ENCODE data around the gene SEC16A.

SEC16A gene

GRCh38 chr9:136470356-136470755 lies 12.5 kb downstream of the SEC16A start:
- no peak overlapping the region for H3K27ac ChIP-seq (replicated peaks)
- no peak overlapping the region for H3K4me3 ChIP-seq (replicated peaks; ENCODE audit: insufficient read depth, low read length)
- TF ChIP-seq CTCF (IDR thresholded peaks at IDR 0.05; ENCODE audit: insufficient read depth, low read length) = no peak
- no peak for TF ChIP-seq GABPA (IDR thresholded peaks at IDR 0.05; ENCODE audit: low read depth)
- TF ChIP-seq SPI1 (IDR thresholded peaks at IDR 0.05; ENCODE audit: borderline replicate concordance, low read depth) = no peak
- H3K27me3 ChIP-seq (ENCODE audit: insufficient read depth, poor library complexity, severe bottlenecking) = no peaks in the 10 kb centered on the region
- no peak for DNase-seq (ENCODE audit: low read depth in 1 of 2, low spot score in 1 of 2)

GRCh38 chr9:136467766-136468165 lies 15.1 kb downstream of the SEC16A start:
- no peak for DNase-seq (ENCODE audit: low read depth in 1 of 2, low spot score in 1 of 2)
- H3K27ac ChIP-seq (replicated peaks) = no peak overlapping the region
- TF ChIP-seq SPI1 (IDR thresholded peaks at IDR 0.05; ENCODE audit: borderline replicate concordance, low read depth) = no peak
- no peak for TF ChIP-seq POLR2AphosphoS5 (IDR thresholded peaks at IDR 0.05; ENCODE audit: low read depth)
- no peak for TF ChIP-seq REST (IDR thresholded peaks at IDR 0.05; ENCODE audit: insufficient replicate concordance, low read depth)
- no peak for TF ChIP-seq GABPA (IDR thresholded peaks at IDR 0.05; ENCODE audit: low read depth)
- no peak for TF ChIP-seq CTCF (IDR thresholded peaks at IDR 0.05; ENCODE audit: insufficient read depth, low read length)
- H3K27me3 ChIP-seq (ENCODE audit: insufficient read depth, poor library complexity, severe bottlenecking) = no peaks in the 10 kb centered on the region
- H3K4me3 ChIP-seq (replicated peaks; ENCODE audit: insufficient read depth, low read length) = no peak overlapping the region

- DNase-seq (ENCODE audit: low read depth in 1 of 2, low spot score in 1 of 2) = no peak
- H3K4me3 ChIP-seq (replicated peaks; ENCODE audit: insufficient read depth, low read length) = no peak overlapping the region
- TF ChIP-seq CTCF (IDR thresholded peaks at IDR 0.05; ENCODE audit: insufficient read depth, low read length) = no peak
- no peak for TF ChIP-seq SPI1 (IDR thresholded peaks at IDR 0.05; ENCODE audit: borderline replicate concordance, low read depth)
- no peak for TF ChIP-seq GABPA (IDR thresholded peaks at IDR 0.05; ENCODE audit: low read depth)
- no peak for TF ChIP-seq REST (IDR thresholded peaks at IDR 0.05; ENCODE audit: insufficient replicate concordance, low read depth)
- no peak for TF ChIP-seq POLR2AphosphoS5 (IDR thresholded peaks at IDR 0.05; ENCODE audit: low read depth)
- no peak overlapping the region for H3K27ac ChIP-seq (replicated peaks)
- H3K27me3 ChIP-seq (ENCODE audit: insufficient read depth, poor library complexity, severe bottlenecking) = no peaks in the 10 kb centered on the region
Observed at GRCh38 chr9:136466155-136466541, 16.7 kb downstream of the SEC16A start.

- TF ChIP-seq POLR2AphosphoS5 (IDR thresholded peaks at IDR 0.05; ENCODE audit: low read depth) (no peak), REST (IDR thresholded peaks at IDR 0.05; ENCODE audit: insufficient replicate concordance, low read depth) (no peak), SPI1 (IDR thresholded peaks at IDR 0.05; ENCODE audit: borderline replicate concordance, low read depth) (no peak), GABPA (IDR thresholded peaks at IDR 0.05; ENCODE audit: low read depth) (no peak), CTCF (IDR thresholded peaks at IDR 0.05; ENCODE audit: insufficient read depth, low read length) (no peak)
- no peak overlapping the region for H3K27ac ChIP-seq (replicated peaks)
- H3K27me3 ChIP-seq (ENCODE audit: insufficient read depth, poor library complexity, severe bottlenecking) = no peaks in the 10 kb centered on the region
- DNase-seq (ENCODE audit: low read depth in 1 of 2, low spot score in 1 of 2) = no peak
- H3K4me3 ChIP-seq (replicated peaks; ENCODE audit: insufficient read depth, low read length) = no peak overlapping the region
Observed at GRCh38 chr9:136465500-136466154, 17.2 kb downstream of the SEC16A start.
